Loucy (cell line): ENCODE measurements around the gene SMARCD3.

Source experiments
- H2AFZ ChIP-seq: fragments of 200-600 bp; sonication (generic); 2 replicates; pipeline ENCODE4 v1.6.0; 2016; ENCODE audit warnings: antibody characterized with exemption, mild to moderate bottlenecking, low read length, moderate library complexity
- H3F3A ChIP-seq: fragments of 200-600 bp; 2 replicates; pipeline ENCODE4 v1.6.0; 2016; ENCODE audit warnings: antibody characterized with exemption, low read depth, mild to moderate bottlenecking
- H3K27me3 ChIP-seq: fragments of 200-600 bp; sonication (generic); 2 replicates; pipeline ENCODE4 v1.6.1; 2014; ENCODE audit warnings: low read length, mild to moderate bottlenecking; ENCODE audit not compliant: insufficient read depth, poor library complexity, severe bottlenecking
- H3K36me3 ChIP-seq: fragments of 200-600 bp; sonication (generic); 2 replicates; pipeline ENCODE4 v1.6.1; 2016; ENCODE audit warnings: low read length; ENCODE audit not compliant: insufficient read depth
- H3K4me1 ChIP-seq: fragments of 200-600 bp; sonication (generic); 2 replicates; pipeline ENCODE4 v1.5.1; 2014; ENCODE audit warnings: low read length, mild to moderate bottlenecking; ENCODE audit not compliant: insufficient read depth, poor library complexity, severe bottlenecking
- H3K4me2 ChIP-seq: fragments of 200-600 bp; sonication (generic); 2 replicates; pipeline ENCODE4 v1.6.0; 2014; ENCODE audit warnings: antibody characterized with exemption, low read length, low read depth, mild to moderate bottlenecking; ENCODE audit not compliant: poor library complexity, severe bottlenecking
- H3K4me3 ChIP-seq: fragments of 200-600 bp; sonication (generic); 2 replicates; pipeline ENCODE4 v1.5.1; 2014; ENCODE audit warnings: low read length, mild to moderate bottlenecking, mixed read lengths; ENCODE audit not compliant: poor library complexity, severe bottlenecking
- H3K79me2 ChIP-seq: fragments of 200-600 bp; sonication (generic); 2 replicates; pipeline ENCODE4 v1.6.1; 2014; ENCODE audit warnings: low read length; ENCODE audit not compliant: insufficient read depth
- H3K9ac ChIP-seq: fragments of 200-600 bp; sonication (generic); 2 replicates; pipeline ENCODE4 v1.6.0; 2014; ENCODE audit warnings: mild to moderate bottlenecking, low read depth, low read length, moderate library complexity; ENCODE audit not compliant: poor library complexity, severe bottlenecking
- H3K9me2 ChIP-seq: fragments of 200-600 bp; sonication (generic); replicated peaks from 2 replicates; pipeline ENCODE4 v1.6.1; 2016; ENCODE audit warnings: low read depth, low read length, mixed read lengths
- H3K9me3 ChIP-seq: fragments of 200-600 bp; sonication (generic); 2 replicates; pipeline ENCODE4 v1.6.1; 2014; ENCODE audit warnings: mild to moderate bottlenecking, antibody characterized with exemption, low read length, low read depth; ENCODE audit not compliant: insufficient read depth
- H4K20me1 ChIP-seq: fragments of 200-600 bp; sonication (generic); 2 replicates; pipeline ENCODE4 v1.6.0; 2014; ENCODE audit warnings: antibody characterized with exemption, low read length, mild to moderate bottlenecking; ENCODE audit not compliant: insufficient read depth, poor library complexity, severe bottlenecking
- CTCF ChIP-seq: fragments of 200-600 bp; sonication (generic); conservative IDR thresholded peaks from 2 replicates; pipeline ENCODE4 v1.5.1; 2014; ENCODE audit warnings: mild to moderate bottlenecking, antibody characterized with exemption, low read length
- EZH2phosphoT487 ChIP-seq: fragments of 200-600 bp; IDR thresholded peaks from 2 replicates; pipeline ENCODE4 v1.6.1; 2018; ENCODE audit warnings: antibody characterized with exemption, mild to moderate bottlenecking, moderate library complexity, borderline replicate concordance

SMARCD3 gene

GRCh38 chr7:151225948-151226510 lies 22.5 kb downstream of the SMARCD3 start:
- Histone ChIP-seq H3K79me2 (peaks cover 29% of the 10 kb centered on the region), H2AFZ (no peak overlapping the region), H3K4me1 (peaks cover 17% of the 10 kb centered on the region), H3K4me2 (peak overlapping the region; percentile 95), H4K20me1 (peaks cover 12% of the 10 kb centered on the region), H3K9me2 (no peaks in the 10 kb centered on the region), H3K9ac (peak overlapping the region; percentile 77), H3K36me3 (peaks cover 21% of the 10 kb centered on the region; the same call in 1 of the 2 replicates), H3K27me3 (no peaks in the 10 kb centered on the region), H3K9me3 (no peaks in the 10 kb centered on the region), H3F3A (no peaks in the 10 kb centered on the region), H3K4me3 (peak overlapping the region; percentile 85)
- no peak for TF ChIP-seq EZH2phosphoT487
- no peak for TF ChIP-seq CTCF

GRCh38 chr7:151223728-151224127 lies 24.8 kb downstream of the SMARCD3 start:
- Histone ChIP-seq H3K79me2 (peaks cover 29% of the 10 kb centered on the region), H4K20me1 (peaks cover 12% of the 10 kb centered on the region), H3K36me3 (peaks cover 38% of the 10 kb centered on the region; the same call in 1 of the 2 replicates), H3F3A (no peaks in the 10 kb centered on the region), H3K9ac (no peak overlapping the region), H3K9me3 (no peaks in the 10 kb centered on the region), H3K4me3 (no peak overlapping the region), H3K4me2 (no peak overlapping the region), H3K4me1 (peaks cover 17% of the 10 kb centered on the region), H3K9me2 (no peaks in the 10 kb centered on the region), H3K27me3 (no peaks in the 10 kb centered on the region), H2AFZ (no peak overlapping the region)
- TF ChIP-seq EZH2phosphoT487: no peak
- 0 out of 2 replicates have a peak, but pooled peaks have one; percentile 13 for TF ChIP-seq CTCF

GRCh38 chr7:151218170-151218569 lies 30.3 kb downstream of the SMARCD3 start:
- Histone ChIP-seq H4K20me1 (no peaks in the 10 kb centered on the region), H3K4me3 (no peak overlapping the region), H3K4me2 (no peak overlapping the region), H3K79me2 (no peaks in the 10 kb centered on the region; the same call in 1 of the 2 replicates), H3K9me3 (no peaks in the 10 kb centered on the region), H2AFZ (no peak overlapping the region), H3K9me2 (no peaks in the 10 kb centered on the region), H3K36me3 (peaks cover 83% of the 10 kb centered on the region; the same call in 1 of the 2 replicates), H3K9ac (no peak overlapping the region), H3K4me1 (peaks cover under 1% of the 10 kb centered on the region), H3F3A (no peaks in the 10 kb centered on the region), H3K27me3 (no peaks in the 10 kb centered on the region)
- no peak for TF ChIP-seq EZH2phosphoT487
- TF ChIP-seq CTCF: no peak
